H1 (cell line): ENCODE results near the gene SMYD1. TPM values are rescaled to one million over a fixed set of nuclear protein-coding genes. Genes with fewer than 3 reads are reported as not detected.

ENCODE experiments used
- CTCF ChIA-PET: fragments of 300-600 bp; sonication (Branson Sonifier 250); formaldehyde crosslinking; loops from one replicate; lab custom pipeline; 2021; ENCODE audit not compliant: partially characterized antibody; lab: Charles Lee
- POLR2A ChIA-PET: fragments of 300-600 bp; sonication (Branson Sonifier 250); formaldehyde crosslinking; loops from one replicate; lab custom pipeline; 2021; ENCODE audit warnings: inconsistent platforms; ENCODE audit not compliant: partially characterized antibody; lab: Charles Lee
- DNase-seq, 2 experiments: peaks; one replicate each; pipeline versions ENCODE4 v3.0.0 to v3.0.0-alpha.2; 2010 to 2022; ENCODE audit warnings: low spot score in 2 of 2, low read depth in 1 of 2, mixed read lengths in 1 of 2
- FAIRE-seq: peaks from 2 replicates; lab custom pipeline; 2011; peaks lifted over from hg19 to GRCh38; lab: Jason Lieb, UNC
- H2AFZ ChIP-seq: 2 replicates; pipeline ENCODE4 v1.8.1; 2012; ENCODE audit warnings: low read length, inconsistent platforms
- H2AK5ac ChIP-seq: 2 replicates; pipeline ENCODE4 v1.6.1; 2013; ENCODE audit warnings: low read depth, low read length
- H2BK120ac ChIP-seq: replicated peaks from 2 replicates; pipeline ENCODE3; 2013; ENCODE audit warnings: low read depth, low read length, inconsistent platforms
- H2BK12ac ChIP-seq: 2 replicates; pipeline ENCODE4 v1.6.1; 2013; ENCODE audit warnings: low read depth, low read length
- H2BK15ac ChIP-seq: 2 replicates; pipeline ENCODE4 v1.6.1; 2013; ENCODE audit warnings: low read length
- H2BK20ac ChIP-seq: 2 replicates; pipeline ENCODE4 v1.6.1; 2013; ENCODE audit warnings: low read length
- H2BK5ac ChIP-seq: 2 replicates; pipeline ENCODE4 v1.6.1; 2013; ENCODE audit warnings: low read depth, low read length
- H3K14ac ChIP-seq: 2 replicates; pipeline ENCODE4 v1.6.1; 2013; ENCODE audit warnings: inconsistent platforms; ENCODE audit not compliant: insufficient read length
- H3K18ac ChIP-seq: 2 replicates; pipeline ENCODE4 v1.6.1; 2013; ENCODE audit warnings: low read length; ENCODE audit errors: extremely low read depth
- H3K23ac ChIP-seq: 2 replicates; pipeline ENCODE4 v1.6.1; 2013; ENCODE audit warnings: inconsistent platforms; ENCODE audit not compliant: insufficient read length
- H3K23me2 ChIP-seq: 2 replicates; pipeline ENCODE4 v1.6.1; 2013; ENCODE audit warnings: low read depth, low read length
- H3K27ac ChIP-seq: 2 replicates; pipeline ENCODE4 v1.6.1; 2011; ENCODE audit warnings: low read depth, low read length, inconsistent platforms
- H3K27me3 ChIP-seq, 4 experiments: replicated peaks in 1 of 4; 1 replicate in 1 of 4; 2 replicates in 3 of 4; pipeline versions ENCODE4 v1.6.1 to v1.8.1; 2011 to 2013; ENCODE audit warnings: low read length in 3 of 4, mild to moderate bottlenecking in 3 of 4, inconsistent platforms in 2 of 4, mixed read lengths in 2 of 4, moderate library complexity in 1 of 4; ENCODE audit not compliant: control insufficient read depth in 3 of 4, insufficient read depth in 3 of 4; ENCODE audit errors: extremely low read depth in 1 of 4
- H3K36me3 ChIP-seq, 4 experiments: 2 replicates each; pipeline versions ENCODE4 v1.6.1 to v1.8.1; 2011 to 2013; ENCODE audit warnings: mild to moderate bottlenecking in 4 of 4, low read length in 3 of 4, moderate library complexity in 2 of 4, control low read depth in 1 of 4, inconsistent platforms in 1 of 4; ENCODE audit not compliant: insufficient read depth in 4 of 4, control insufficient read depth in 2 of 4
- H3K4ac ChIP-seq: replicated peaks from 2 replicates; pipeline ENCODE3; 2013; ENCODE audit warnings: low read length, low read depth, mixed read lengths, inconsistent platforms; ENCODE audit not compliant: insufficient read length
- H3K4me1 ChIP-seq, 4 experiments: replicated peaks in 1 of 4; 1 replicate in 1 of 4; 2 replicates in 3 of 4; pipeline versions ENCODE4 v1.6.1 to v1.8.1; 2011 to 2013; ENCODE audit warnings: low read length in 3 of 4, inconsistent platforms in 2 of 4, mixed read lengths in 1 of 4; ENCODE audit not compliant: insufficient read depth in 4 of 4, control insufficient read depth in 3 of 4
- H3K4me2 ChIP-seq, 2 experiments: 2 replicates each; pipeline versions ENCODE4 v1.6.1 to v1.8.1; 2011 to 2013; ENCODE audit warnings: low read depth in 2 of 2, low read length in 2 of 2, control low read depth in 1 of 2, inconsistent platforms in 1 of 2, mild to moderate bottlenecking in 1 of 2; ENCODE audit not compliant: insufficient read depth in 1 of 2
- H3K4me3 ChIP-seq, 4 experiments: fragments of 200-600, 300-600 bp in 1 of 4; sonication (generic), shearing (Covaris generic), sonication (Bioruptor Twin) in 1 of 4; 2 replicates each; pipeline versions ENCODE4 v1.5.1 to v1.8.1; 2011 to 2016; ENCODE audit warnings: low read length in 4 of 4, low read depth in 3 of 4, control low read depth in 2 of 4, inconsistent platforms in 2 of 4, mild to moderate bottlenecking in 2 of 4, mixed read lengths in 1 of 4, moderate library complexity in 1 of 4; ENCODE audit not compliant: insufficient read depth in 2 of 4; ENCODE audit errors: extremely low read depth in 1 of 4
- H3K56ac ChIP-seq: replicated peaks from 2 replicates; pipeline ENCODE3; 2013; ENCODE audit warnings: low read depth, mild to moderate bottlenecking, mixed read lengths, low read length, inconsistent platforms; ENCODE audit not compliant: insufficient read length
- H3K79me1 ChIP-seq: 2 replicates; pipeline ENCODE4 v1.6.1; 2013; ENCODE audit warnings: low read depth, low read length, control low read depth
- H3K79me2 ChIP-seq, 2 experiments: 2 replicates each; pipeline versions ENCODE4 v1.6.1 to v1.8.1; 2012 to 2013; ENCODE audit warnings: low read length in 2 of 2, mild to moderate bottlenecking in 2 of 2, inconsistent platforms in 1 of 2; ENCODE audit not compliant: insufficient read depth in 2 of 2, control insufficient read depth in 1 of 2
- H3K9ac ChIP-seq, 4 experiments: replicated peaks in 1 of 4; 1 replicate in 1 of 4; 2 replicates in 3 of 4; pipeline versions ENCODE4 v1.6.1 to v1.8.1; 2011 to 2013; ENCODE audit warnings: low read depth in 3 of 4, low read length in 3 of 4, control low read depth in 2 of 4, mild to moderate bottlenecking in 2 of 4, moderate library complexity in 2 of 4, inconsistent platforms in 1 of 4; ENCODE audit errors: extremely low read depth in 1 of 4
- H3K9me3 ChIP-seq, 2 experiments: 2 replicates each; pipeline versions ENCODE4 v1.6.1 to v1.8.1; 2012 to 2013; ENCODE audit warnings: mild to moderate bottlenecking in 2 of 2, moderate library complexity in 2 of 2, control low read depth in 1 of 2, inconsistent platforms in 1 of 2, low read depth in 1 of 2, low read length in 1 of 2, mixed read lengths in 1 of 2; ENCODE audit not compliant: insufficient read depth in 2 of 2
- H4K20me1 ChIP-seq, 2 experiments: replicated peaks in 1 of 2; 2 replicates each; pipeline versions ENCODE3 to v1.8.1; 2011 to 2013; ENCODE audit warnings: inconsistent platforms in 2 of 2, low read length in 2 of 2, mild to moderate bottlenecking in 1 of 2; ENCODE audit not compliant: insufficient read depth in 2 of 2, control insufficient read depth in 1 of 2
- H4K5ac ChIP-seq: 2 replicates; pipeline ENCODE4 v1.6.1; 2013; ENCODE audit warnings: low read length, low read depth, mixed read lengths, inconsistent platforms; ENCODE audit not compliant: insufficient read length
- H4K8ac ChIP-seq: 2 replicates; pipeline ENCODE4 v1.8.0; 2013; ENCODE audit warnings: mild to moderate bottlenecking, moderate library complexity, low read length, inconsistent platforms; ENCODE audit not compliant: insufficient read depth; ENCODE audit errors: extremely low read depth
- H4K91ac ChIP-seq: replicated peaks from 2 replicates; pipeline ENCODE3; 2013; ENCODE audit warnings: low read length, mixed read lengths, inconsistent platforms; ENCODE audit not compliant: insufficient read length
- CHD1 ChIP-seq: IDR thresholded peaks from 2 replicates; pipeline ENCODE4 v1.6.1; 2012; ENCODE audit warnings: low read depth, low read length, improper control_type of control experiment
- KDM5A ChIP-seq: fragments of 200-600 bp; IDR thresholded peaks from 2 replicates; pipeline ENCODE4 v1.7.1; 2012; ENCODE audit warnings: mild to moderate bottlenecking, low read length, inconsistent platforms, mixed read lengths
- WGBS, 2 experiments: shearing (Covaris generic) in 1 of 2; methylation state at CpG; one replicate each; pipeline versions ENCODE4 v1.1.6 to v1.1.7; 2013 to 2015; ENCODE audit warnings: low lambda C conversion rate in 2 of 2, mixed read lengths in 2 of 2, inconsistent platforms in 1 of 2, low coverage in 1 of 2, missing lambda C conversion rate in 1 of 2; ENCODE audit not compliant: insufficient replicate concordance in 2 of 2, insufficient coverage in 1 of 2, insufficient read length in 1 of 2; ENCODE audit errors: extremely low coverage in 1 of 2, missing lambda C conversion rate in 1 of 2; 5-methylcytosine and 5-hydroxymethylcytosine counted together
- polyA plus RNA-seq, 7 experiments: library from polyadenylated mRNA; depleted of rRNA in 3 of 7; stranded (reverse) in 5 of 7; unstranded in 2 of 7; fragments of >200 nt in 5 of 7; fragments of 200-250 nt in 2 of 7; gene quantifications; 1 replicate in 5 of 7; 2 replicates in 1 of 7; 4 replicates in 1 of 7; pipeline versions ENCODE4 v1.2.1 to v1.2.3, GENCODE V29; 2011 to 2013; ENCODE audit warnings: missing spikeins in 2 of 7, mixed read lengths in 2 of 7
- total RNA-seq: library from RNA; stranded (reverse); fragmentation: NEBNext Ultra II Directional; extraction: Animal tissue kit (Norgen Biotek cat#: 25700); gene quantifications from 2 replicates; pipeline ENCODE4 v1.2.1, GENCODE V29; 2021

Gene SMYD1
- total and polyA plus RNA-seq, 2 of the 8 experiments (the other 6 are each of a cell fraction or from before 2014, with no cell fraction given), result 0.06 TPM; not detected in 1

- Histone ChIP-seq H3K79me2 (no peaks in the 10 kb centered on the region), H4K20me1 (no peaks in the 10 kb centered on the region), H3K4me1 (peaks cover 0 to 9% (median 0%) of the 10 kb centered on the region in 4 experiments; a peak in 1 of 7 replicates), H2BK15ac (no peak overlapping the region), H3K56ac (no peak overlapping the region), H3K36me3 (no peaks in the 10 kb centered on the region), H2AK5ac (no peak overlapping the region), H2BK120ac (no peak overlapping the region), H2BK20ac (no peak overlapping the region), H3K9ac (no peak overlapping the region), H3K79me1 (no peaks in the 10 kb centered on the region), H3K4ac (no peak overlapping the region), H4K5ac (no peak overlapping the region), H3K23me2 (no peaks in the 10 kb centered on the region), H3K27ac (no peak overlapping the region), H3K4me2 (no peak overlapping the region), H4K8ac (no peak overlapping the region), H3K14ac (no peak overlapping the region), H4K91ac (no peak overlapping the region), H3K23ac (no peak overlapping the region), H3K18ac (no peak overlapping the region), H3K27me3 (no peaks in the 10 kb centered on the region), H2BK5ac (no peak overlapping the region), H3K9me3 (no peaks in the 10 kb centered on the region)
- DNase-seq (no peak), FAIRE-seq (no peak)
- CTCF ChIA-PET, result interaction anchor here (0.9 to 2.1 kb wide), 3 partner anchors 12 to 93 kb away, joined by 3 to 6 read pairs (median 4); no protein-coding TSS in a partner anchor
- WGBS, 2 experiments, result 86% methylated on average over 4 of the region's 4 CpGs; no CpG with 5 or more reads in 1 of the 2 experiments
- POLR2A ChIA-PET, result no interaction called here
- no peak for TF ChIP-seq CHD1
- TF ChIP-seq KDM5A, result no peak
- TF ChIP-seq, all 59 proteins: peak for 0
- Histone ChIP-seq H3K4me3 (no peak overlapping the region), H2BK12ac (no peak overlapping the region), H2AFZ (0 out of 2 replicates have a peak overlapping the region, but pooled peaks have one; percentile 50)
Measured at GRCh38 chr2:88066543-88066942, 1.1 kb upstream of the SMYD1 start.
